GM12872 (cell line): ENCODE results near the gene MDH2.

Experiments used
- TF ChIP-seq, protein P1 (sequence below): IDR thresholded peaks from 3 replicates; pipeline ENCODE4 v1.5.1; 2011; ENCODE audit warnings: low read depth, mild to moderate bottlenecking, low read length, moderate library complexity; ENCODE audit not compliant: insufficient read depth

MDH2 gene

GRCh38 chr7:76077435-76077834, 29.5 kb downstream of the MDH2 start:
- TF ChIP-seq, protein P1, sequence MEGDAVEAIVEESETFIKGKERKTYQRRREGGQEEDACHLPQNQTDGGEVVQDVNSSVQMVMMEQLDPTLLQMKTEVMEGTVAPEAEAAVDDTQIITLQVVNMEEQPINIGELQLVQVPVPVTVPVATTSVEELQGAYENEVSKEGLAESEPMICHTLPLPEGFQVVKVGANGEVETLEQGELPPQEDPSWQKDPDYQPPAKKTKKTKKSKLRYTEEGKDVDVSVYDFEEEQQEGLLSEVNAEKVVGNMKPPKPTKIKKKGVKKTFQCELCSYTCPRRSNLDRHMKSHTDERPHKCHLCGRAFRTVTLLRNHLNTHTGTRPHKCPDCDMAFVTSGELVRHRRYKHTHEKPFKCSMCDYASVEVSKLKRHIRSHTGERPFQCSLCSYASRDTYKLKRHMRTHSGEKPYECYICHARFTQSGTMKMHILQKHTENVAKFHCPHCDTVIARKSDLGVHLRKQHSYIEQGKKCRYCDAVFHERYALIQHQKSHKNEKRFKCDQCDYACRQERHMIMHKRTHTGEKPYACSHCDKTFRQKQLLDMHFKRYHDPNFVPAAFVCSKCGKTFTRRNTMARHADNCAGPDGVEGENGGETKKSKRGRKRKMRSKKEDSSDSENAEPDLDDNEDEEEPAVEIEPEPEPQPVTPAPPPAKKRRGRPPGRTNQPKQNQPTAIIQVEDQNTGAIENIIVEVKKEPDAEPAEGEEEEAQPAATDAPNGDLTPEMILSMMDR: no peak

GRCh38 chr7:76080204-76080603, 32.3 kb downstream of the MDH2 start:
- TF ChIP-seq, protein P1: no peak

DNA sequence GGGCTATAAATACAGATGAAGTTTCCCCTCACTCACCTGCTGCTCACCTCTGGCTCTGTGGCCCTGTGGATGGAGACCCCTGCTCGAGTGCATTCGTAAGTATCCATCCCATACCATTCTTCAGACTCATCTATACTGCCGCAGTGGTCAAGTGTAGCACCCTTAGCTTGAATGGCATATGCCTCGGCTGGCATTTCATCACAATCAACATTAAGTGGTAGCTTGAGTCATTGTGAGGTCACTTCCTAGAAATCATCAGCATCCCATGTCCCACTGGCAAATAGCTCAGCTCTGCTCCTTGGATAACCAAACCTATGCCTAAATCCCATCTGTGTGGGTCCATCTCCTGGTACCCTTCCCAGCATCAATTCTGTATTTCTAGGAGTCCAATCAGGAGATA, 38.2 kb downstream of the MDH2 start:
- TF ChIP-seq, protein P1: no peak

- TF ChIP-seq, protein P1: no peak
Observed at GRCh38 chr7:76089865-76090475, 42.1 kb downstream of the MDH2 start.

GRCh38 chr7:76091506-76091905, 43.6 kb downstream of the MDH2 start:
- TF ChIP-seq, protein P1: no peak

DNA sequence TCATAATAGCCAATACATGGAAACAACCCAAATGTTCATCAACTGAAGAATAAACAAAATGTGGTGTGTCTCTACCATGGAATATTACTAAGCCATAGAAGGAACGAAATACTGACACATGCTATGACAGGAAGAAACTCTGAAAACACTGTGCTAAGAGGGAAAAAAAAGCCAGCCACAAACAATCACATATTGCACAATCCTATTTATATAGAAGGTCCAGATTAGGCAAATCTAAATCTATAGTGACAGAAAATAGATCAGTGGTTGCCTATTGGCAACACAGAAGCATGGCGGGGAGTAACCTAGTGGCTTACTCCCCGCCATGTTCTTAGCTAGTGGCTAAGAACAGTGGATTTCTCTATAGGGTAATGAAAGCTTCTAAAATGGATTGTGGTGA, 48.0 kb downstream of the MDH2 start:
- TF ChIP-seq, protein P1: no peak

DNA sequence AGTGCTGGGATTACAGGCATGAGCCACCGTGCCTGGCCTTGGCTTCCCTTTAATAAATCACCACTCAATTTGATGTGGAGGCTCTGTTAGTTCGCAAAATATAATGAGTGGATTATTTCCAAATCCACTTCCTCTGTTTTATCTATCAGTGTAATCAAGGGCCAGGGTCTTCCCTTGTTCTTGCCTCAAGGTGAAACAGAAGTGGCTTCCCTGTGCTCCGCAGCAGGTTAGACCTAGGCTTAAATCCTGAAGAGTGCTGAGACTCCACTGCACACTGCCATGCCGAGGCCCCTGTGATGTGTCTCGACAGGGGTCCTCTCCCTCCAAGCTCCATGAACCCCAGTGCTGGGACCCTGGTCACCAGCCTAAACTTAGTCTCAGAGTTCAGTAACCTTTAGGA, 59.0 kb downstream of the MDH2 start:
- TF ChIP-seq, protein P1: no peak
